ENCODE results near the gene CDK5RAP1. TPM values are rescaled to one million over a fixed set of nuclear protein-coding genes. Genes with fewer than 3 reads are reported as not detected.

CDK5RAP1 gene
- total RNA-seq, 1 donor from 2014 or later, result 58.3 TPM

DNA sequence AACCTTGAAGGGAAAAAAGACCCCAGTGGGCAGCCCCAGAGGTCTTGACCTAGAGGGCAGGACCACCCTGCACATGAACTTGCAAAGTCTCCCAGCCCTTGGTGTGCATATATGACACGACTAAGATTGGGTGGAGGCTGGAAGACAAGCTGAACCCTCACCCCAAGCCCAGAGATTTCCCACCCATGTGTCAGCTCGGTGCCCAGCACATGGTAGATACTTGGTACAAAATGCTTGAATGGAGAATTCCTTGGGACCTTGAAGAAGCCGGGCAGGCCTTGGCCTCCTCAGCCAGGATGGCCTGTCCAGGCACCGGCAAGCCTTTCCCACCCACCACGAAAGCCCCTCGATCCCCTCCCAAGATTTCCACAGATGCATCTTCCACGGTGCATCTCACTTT lies 67.7 kb downstream of the CDK5RAP1 start:
- Mint-ChIP-seq H3K9me3 (no peaks in the 10 kb centered on the region), H3K4me1 (ENCODE audit: unreplicated experiment) (no peaks in the 10 kb centered on the region), H3K4me3 (no peak overlapping the region), H3K36me3 (no peaks in the 10 kb centered on the region), H3K27ac (no peak overlapping the region), H3K27me3 (peaks cover 24% of the 10 kb centered on the region)
- TF ChIP-seq, protein P1, sequence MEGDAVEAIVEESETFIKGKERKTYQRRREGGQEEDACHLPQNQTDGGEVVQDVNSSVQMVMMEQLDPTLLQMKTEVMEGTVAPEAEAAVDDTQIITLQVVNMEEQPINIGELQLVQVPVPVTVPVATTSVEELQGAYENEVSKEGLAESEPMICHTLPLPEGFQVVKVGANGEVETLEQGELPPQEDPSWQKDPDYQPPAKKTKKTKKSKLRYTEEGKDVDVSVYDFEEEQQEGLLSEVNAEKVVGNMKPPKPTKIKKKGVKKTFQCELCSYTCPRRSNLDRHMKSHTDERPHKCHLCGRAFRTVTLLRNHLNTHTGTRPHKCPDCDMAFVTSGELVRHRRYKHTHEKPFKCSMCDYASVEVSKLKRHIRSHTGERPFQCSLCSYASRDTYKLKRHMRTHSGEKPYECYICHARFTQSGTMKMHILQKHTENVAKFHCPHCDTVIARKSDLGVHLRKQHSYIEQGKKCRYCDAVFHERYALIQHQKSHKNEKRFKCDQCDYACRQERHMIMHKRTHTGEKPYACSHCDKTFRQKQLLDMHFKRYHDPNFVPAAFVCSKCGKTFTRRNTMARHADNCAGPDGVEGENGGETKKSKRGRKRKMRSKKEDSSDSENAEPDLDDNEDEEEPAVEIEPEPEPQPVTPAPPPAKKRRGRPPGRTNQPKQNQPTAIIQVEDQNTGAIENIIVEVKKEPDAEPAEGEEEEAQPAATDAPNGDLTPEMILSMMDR (conservative IDR thresholded peaks at IDR 0.05), result no peak
- DNase-seq (ENCODE audit: extremely low spot score, unreplicated experiment), result no peak

DNA sequence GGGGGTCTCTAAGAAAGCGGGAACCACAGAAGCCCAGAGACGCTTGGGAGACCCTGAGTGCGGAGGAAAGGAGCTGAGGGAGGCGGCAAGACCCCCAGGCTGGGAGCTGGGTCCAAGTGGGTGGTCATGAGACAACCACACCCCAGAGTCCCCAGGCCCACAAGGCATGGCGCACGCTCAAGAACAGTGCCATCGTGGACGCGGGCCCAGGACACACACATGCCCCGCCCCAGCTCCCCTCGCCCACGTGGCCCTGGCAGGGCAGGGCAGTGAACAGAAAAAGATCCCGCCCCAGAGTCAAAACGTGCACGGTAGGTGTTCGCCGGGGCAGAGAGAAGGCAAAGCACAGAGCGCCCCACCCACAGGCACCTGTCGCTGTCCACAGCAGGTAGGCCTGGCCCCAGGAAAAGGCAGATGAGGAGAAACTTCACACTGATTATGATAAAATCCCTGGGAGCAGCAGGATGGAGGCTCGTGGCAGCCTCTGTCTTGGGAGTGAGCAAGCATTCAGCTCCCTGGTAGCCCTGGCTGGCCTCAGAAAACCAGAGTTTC lies 68.3 kb downstream of the CDK5RAP1 start:
- no peaks in the 10 kb centered on the region for H3K4me1 Mint-ChIP-seq (ENCODE audit: unreplicated experiment)
- no peak overlapping the region for H3K4me3 Mint-ChIP-seq
- H3K36me3 Mint-ChIP-seq, result no peaks in the 10 kb centered on the region
- TF ChIP-seq, protein P1 (conservative IDR thresholded peaks at IDR 0.05), result no peak
- H3K27ac Mint-ChIP-seq, result peak overlapping the region; percentile 19
- H3K27me3 Mint-ChIP-seq, result peaks cover 26% of the 10 kb centered on the region
- DNase-seq (ENCODE audit: extremely low spot score, unreplicated experiment), result no peak
- no peaks in the 10 kb centered on the region for H3K9me3 Mint-ChIP-seq

DNA sequence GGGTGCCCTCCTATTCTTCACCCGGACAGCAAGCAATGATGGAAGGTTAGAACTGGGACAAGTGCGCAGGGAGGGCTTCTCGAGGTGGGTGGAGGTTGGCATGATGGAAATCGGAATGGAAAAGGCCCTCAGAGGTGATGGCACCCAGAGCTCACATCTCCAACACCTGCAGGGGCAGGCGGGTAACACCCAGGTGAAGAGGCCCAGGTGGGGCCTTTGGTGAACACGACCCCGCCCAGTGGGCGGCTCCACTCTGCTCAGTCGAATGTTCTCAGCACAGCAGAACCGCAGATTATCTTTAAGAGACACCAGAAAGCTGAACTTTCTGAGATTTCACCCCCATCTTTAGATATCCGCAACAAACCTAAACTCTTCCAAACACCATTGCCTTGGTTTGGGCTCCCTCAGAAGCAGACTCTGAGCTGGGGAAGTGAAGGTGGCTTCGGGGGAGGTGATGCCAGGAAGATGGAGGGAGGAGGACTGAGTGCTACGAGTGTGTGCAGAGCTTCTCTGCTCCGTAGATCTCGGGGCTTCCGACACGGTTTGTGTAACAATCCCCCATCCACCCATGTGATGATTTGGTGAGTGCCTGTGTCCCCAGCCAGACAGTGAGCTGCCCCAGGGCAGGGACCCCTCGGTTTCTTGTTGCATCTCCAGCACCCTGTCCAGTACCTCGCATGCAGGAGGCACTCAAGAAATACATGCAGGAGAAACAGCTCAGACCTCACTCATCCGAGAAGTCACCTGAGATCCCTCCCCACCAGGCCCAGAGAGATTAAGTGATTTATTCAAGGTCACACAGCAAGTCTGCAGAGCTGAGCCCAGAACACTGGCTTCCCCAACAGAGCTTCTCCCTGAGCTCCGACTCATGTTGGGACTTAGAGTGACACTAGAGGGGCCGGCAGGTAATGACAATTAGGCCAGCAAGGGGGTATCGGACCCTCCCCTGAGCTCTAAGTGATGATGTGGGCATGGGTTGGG lies 72.9 kb downstream of the CDK5RAP1 start:
- Mint-ChIP-seq H3K27ac (no peak overlapping the region), H3K4me1 (ENCODE audit: unreplicated experiment) (no peaks in the 10 kb centered on the region), H3K9me3 (no peaks in the 10 kb centered on the region), H3K4me3 (no peak overlapping the region), H3K27me3 (peaks cover 22% of the 10 kb centered on the region), H3K36me3 (no peaks in the 10 kb centered on the region)
- TF ChIP-seq, protein P1 (conservative IDR thresholded peaks at IDR 0.05), result no peak
- DNase-seq (ENCODE audit: extremely low spot score, unreplicated experiment), result no peak

DNA sequence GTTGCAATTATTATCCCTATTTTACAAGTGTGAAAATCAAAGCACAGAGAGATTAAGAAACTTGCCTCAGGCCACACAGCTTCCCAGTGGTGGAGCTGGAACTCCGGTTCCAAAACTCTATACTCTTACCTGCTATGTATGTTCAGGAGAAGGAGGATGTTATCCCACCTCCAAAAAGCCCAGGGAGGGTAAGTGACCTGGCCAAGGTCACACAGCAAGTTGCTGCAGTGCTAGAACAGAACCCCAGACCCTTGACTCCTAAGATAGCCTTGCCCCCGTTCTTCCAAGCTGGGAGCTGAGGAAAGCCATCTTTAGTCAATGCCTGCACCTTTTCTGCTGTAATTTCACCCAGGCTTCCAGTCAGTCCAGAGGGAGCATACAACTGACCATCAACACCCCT lies 76.0 kb downstream of the CDK5RAP1 start:
- Mint-ChIP-seq H3K4me1 (ENCODE audit: unreplicated experiment) (no peaks in the 10 kb centered on the region), H3K9me3 (no peaks in the 10 kb centered on the region), H3K36me3 (no peaks in the 10 kb centered on the region), H3K4me3 (no peak overlapping the region), H3K27me3 (peaks cover 28% of the 10 kb centered on the region), H3K27ac (no peak overlapping the region)
- TF ChIP-seq, protein P1 (conservative IDR thresholded peaks at IDR 0.05), result no peak
- DNase-seq (ENCODE audit: extremely low spot score, unreplicated experiment), result no peak

DNA sequence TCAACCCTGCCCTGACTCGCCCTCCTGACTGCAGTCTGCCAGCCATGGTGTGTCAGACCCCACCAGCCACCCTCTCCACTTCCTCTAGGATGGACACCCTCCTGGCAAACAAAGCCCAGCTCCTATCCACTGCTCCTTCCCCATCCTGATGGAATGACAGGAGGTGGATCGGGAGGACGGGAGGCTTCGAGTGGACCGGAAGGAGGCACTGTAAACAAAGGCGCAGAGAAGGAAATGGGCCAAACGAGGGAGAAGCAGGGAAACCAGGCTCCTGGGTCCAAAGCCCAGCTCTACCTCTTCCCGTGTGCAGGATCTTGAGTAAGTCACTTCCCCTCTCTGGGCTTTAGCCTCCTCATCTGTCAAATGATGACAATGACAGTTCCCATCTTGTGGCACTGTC lies 78.1 kb downstream of the CDK5RAP1 start:
- H3K27me3 Mint-ChIP-seq, result peaks cover 39% of the 10 kb centered on the region
- no peak for DNase-seq (ENCODE audit: extremely low spot score, unreplicated experiment)
- no peaks in the 10 kb centered on the region for H3K36me3 Mint-ChIP-seq
- H3K4me1 Mint-ChIP-seq (ENCODE audit: unreplicated experiment), result no peaks in the 10 kb centered on the region
- no peaks in the 10 kb centered on the region for H3K9me3 Mint-ChIP-seq
- no peak overlapping the region for H3K27ac Mint-ChIP-seq
- TF ChIP-seq, protein P1 (conservative IDR thresholded peaks at IDR 0.05), result no peak
- no peak overlapping the region for H3K4me3 Mint-ChIP-seq

Measured in type B pancreatic cell (in vitro differentiated cells).